Stimulated activated CD8-positive, alpha-beta memory T cell treated with anti-CD3 and anti-CD28 coated beads, Interleukin-7, amount 100 ng/mL, for 1 hour (primary cell): ENCODE results near the gene VDR.
"Not testable (repeated sequence)": the region's sequence is repeated elsewhere in the genome, so short reads cannot be mapped to it uniquely, and the experiment has no call there.

Source experiments
- DNase-seq, 2 donors: peaks; one replicate each; pipeline ENCODE4 v3.0.0-alpha.2; 2020; ENCODE audit warnings: low read depth in 2 of 2

The VDR gene

GRCh38 chr12:47828976-47829482 is 75.8 kb downstream of the VDR start:
- DNase-seq = no peak

GRCh38 chr12:47828008-47828975 is 76.5 kb downstream of the VDR start:
- no peak for DNase-seq

- no peak for DNase-seq
These were observed 79.6 kb downstream of the VDR start for GRCh38 chr12:47825173-47825639.

GRCh38 chr12:47824635-47825034 is 80.2 kb downstream of the VDR start:
- DNase-seq = no peak

DNA sequence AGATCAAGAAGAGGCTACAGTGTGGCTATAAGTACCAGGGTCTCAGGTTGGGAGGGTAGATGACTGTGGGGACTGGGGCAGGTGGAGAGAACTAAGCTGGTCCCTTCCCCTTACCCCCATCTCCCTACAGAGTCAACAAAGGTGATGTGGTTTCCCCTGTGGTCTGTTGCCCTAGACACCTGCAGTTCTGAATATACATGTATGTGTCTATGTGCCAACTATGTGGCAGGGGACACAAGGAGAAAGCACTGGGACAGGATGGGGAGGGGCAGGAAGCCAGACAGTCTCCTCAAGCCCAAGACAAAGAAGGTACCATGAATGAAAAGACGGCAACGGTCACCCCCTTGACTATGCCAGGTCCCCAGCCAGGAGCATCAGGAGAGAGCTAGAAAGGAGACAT is 80.6 kb downstream of the VDR start:
- no peak for DNase-seq

DNA sequence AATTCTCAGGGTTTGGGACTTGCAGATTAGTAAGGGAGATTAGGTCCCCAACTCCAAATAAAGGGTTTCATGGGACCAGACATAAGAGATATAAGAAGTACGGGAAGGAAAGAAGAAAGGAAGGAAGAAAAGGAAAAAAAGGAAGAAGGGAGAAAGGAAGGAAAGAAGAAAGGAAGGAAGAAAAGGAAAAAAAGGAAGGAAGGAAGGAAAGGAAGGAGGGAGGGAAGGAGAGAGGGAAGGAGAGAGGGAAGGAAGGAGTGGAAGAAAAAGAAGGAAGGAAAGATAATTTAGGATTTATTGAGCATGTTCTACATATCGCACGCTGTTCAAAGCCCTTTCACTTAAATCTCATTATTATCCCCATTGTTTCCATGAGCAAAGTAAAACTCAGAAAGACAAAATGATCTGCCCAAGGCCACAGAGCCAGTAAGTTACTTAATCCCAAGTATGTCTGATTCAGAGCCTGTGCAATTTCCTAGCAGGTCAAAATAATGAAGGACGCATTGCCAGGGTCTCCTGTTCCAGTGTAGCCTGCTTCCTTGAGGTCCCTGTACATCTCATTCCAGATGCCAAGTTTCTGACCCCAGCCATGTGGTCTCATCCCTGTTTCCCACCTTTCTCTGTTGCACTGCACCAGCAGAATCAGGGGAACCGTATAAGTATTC is 81.2 kb downstream of the VDR start:
- DNase-seq = no peak

DNA sequence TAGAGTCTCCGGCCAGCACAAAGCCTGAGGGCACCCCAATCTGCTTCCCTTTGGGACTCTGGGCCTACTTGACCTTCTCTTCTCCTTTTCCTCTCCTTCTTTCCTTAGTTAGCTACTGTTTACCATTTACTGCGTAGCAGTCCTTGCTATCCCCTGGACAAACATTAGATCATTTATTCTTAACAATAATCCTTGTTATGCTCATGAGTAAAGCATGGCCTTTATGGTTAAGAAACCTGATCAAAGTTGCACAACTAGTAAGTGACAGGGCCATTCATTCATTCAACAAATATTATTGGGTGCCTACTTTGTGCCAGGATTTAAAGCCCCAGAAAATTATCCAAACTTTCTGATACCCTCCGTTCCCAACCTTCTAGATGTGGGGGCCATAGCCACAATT is 81.9 kb downstream of the VDR start:
- no peak for DNase-seq

GRCh38 chr12:47822401-47822800 is 82.4 kb downstream of the VDR start:
- DNase-seq = no peak

- DNase-seq = no peak
These were observed 83.5 kb downstream of the VDR start for GRCh38 chr12:47821346-47821706.

GRCh38 chr12:47820631-47821345 is 84.0 kb downstream of the VDR start:
- no peak for DNase-seq

GRCh38 chr12:47819896-47820630 is 84.7 kb downstream of the VDR start, which contains the start of gene HDAC7:
Gene HDAC7 (minus strand): TSS chr12:47819903. CDS start chr12:47819785, 118 bp downstream.
- no peak for DNase-seq

DNA sequence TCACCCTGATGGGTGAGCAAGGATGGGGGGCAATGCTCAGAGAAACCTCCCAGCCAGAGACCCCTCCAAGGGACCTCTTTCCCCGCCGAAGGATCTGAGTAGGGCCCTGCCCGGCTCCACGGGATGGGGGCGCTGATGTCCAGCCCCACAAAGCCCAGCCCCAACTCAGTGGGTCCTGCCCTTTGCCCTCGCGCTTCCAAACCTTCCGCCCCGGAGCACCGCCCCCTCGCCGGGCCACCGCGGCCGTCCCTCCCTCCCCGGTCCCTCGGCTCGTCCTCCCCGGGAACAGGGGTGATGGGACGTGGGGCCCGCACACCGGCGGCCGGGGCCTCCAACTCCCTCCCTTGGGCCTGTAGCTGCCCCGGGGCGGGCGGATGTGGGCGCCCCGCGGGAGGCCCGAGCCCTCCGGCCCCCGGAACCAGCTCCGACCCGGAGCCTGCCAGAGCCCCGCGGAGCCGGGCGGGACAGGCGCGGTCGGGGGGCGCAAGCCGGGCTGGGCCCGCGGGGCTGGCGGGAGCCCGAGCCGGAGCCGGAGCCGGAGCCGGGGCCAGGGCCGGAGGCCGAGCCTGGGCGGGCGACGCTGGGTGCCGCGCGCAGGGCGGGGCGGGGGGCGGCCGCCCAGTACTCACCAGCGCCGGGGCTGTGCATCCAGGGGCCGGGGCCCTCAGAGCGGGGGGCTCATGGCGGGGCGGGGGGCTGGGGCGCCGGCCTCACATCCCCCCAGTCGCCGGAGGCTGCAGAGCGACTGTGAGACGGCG is 85.5 kb downstream of the VDR start:
- no peak for DNase-seq

- no peak for DNase-seq
These were observed 86.2 kb downstream of the VDR start for GRCh38 chr12:47818467-47819137.

GRCh38 chr12:47818007-47818376 is 86.8 kb downstream of the VDR start:
- no peak for DNase-seq

DNA sequence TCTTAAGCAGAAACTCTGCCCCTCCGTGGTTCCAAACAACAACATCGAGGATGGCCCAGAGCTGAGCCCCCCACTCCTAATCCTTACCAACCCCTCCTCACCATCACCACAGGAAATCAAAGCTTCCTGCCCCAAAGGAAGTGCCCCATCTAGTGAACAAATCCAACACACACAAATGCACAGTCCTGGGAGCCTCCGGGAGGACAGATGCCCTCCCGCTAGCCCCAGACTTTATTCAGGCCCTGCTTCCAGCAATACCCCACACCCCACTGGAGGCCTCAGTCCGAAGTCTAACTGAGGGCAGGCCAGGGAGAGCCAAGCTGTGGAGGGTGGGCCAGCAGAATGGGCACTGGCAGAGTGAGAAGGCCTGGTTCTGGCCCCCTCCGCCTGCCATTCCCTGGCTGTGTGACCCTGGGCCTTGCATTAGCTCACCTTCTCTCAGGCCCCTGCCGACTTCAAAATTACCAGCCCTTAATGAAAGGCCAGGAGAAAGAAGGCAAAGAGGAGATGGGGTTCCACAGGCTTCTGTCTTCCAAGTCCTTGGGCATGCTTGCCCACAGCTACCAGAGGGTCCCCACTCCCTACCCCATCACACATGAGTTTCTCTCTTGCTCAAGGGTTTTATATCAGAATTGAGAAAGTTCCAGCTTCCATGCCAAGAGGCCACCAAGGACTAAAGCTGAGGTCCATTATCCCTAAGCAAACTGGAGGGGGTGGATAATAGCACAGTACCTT is 87.4 kb downstream of the VDR start:
- DNase-seq = no peak

DNA sequence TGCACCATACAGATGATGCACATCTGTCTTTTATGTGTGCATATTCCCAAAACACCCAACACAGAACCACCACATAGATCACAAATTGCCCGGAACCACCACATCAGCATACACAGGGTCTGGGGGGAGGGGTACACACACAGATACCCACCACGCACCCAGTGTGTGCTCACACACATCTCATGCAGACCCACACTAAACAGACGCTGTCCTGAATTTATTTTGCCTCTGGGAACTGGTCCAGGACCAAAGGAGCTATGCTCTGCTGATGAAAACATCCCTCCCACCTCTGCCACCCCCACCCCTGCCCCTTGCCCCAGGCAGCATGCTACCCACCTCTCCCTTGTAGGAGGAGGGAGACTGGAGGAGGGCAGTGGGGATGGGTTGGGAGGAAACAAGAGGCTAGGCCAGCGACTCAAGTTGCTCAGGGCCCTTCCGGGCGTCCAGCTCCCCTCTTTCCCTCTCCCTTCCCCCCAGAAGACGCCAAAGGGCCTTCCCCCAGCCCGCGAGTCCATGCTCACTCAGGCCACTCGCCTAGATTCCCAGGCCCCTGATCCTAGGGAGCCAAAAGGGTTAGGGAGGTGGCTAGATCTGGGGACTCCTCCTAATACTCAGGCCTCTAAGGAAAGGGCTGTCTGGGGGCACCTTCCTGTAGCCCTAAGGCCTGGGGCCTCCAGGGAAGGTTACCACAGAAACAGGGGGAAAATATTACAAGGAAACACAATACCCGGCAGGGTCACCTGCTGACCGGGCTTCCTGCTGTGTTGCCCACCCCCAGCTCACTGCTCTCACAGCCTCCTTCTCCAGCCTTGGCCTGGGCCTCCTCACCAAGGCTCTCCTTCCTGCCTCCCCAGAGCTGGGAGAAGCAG is 88.2 kb downstream of the VDR start:
- no peak for DNase-seq

DNA sequence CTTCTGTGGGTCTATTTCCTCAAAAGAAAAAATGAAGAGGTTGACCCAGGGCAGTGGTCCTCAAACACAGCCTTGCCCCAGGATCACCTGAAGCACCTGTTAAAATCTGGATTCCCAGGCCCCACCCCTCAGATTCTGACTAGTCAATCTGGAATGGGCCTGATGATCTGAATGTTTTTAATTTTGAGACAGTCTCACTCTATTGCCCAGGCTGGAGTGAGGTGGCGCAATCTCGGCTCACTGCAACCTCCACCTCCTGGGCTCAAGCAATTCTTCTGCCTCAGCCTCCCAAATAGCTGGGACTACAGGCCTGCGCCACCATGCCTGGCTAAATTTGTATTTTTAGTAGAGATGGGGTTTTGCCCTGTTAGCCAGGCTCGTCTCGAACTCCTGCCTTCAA is 89.3 kb downstream of the VDR start:
- DNase-seq = not testable (repeated sequence)

GRCh38 chr12:47814539-47815170 is 90.1 kb downstream of the VDR start:
- DNase-seq = no peak
